DOHH2 (cell line): ENCODE results near the gene FGB.

Experiments
- H3F3A ChIP-seq: fragments of 200-600 bp; sonication (generic), shearing (Covaris generic); 2 replicates; pipeline ENCODE4 v1.6.0; 2016; ENCODE audit warnings: antibody characterized with exemption, mild to moderate bottlenecking; ENCODE audit not compliant: control insufficient read depth, insufficient read depth
- H3K27ac ChIP-seq: fragments of 200-600 bp; sonication (generic); 2 replicates; pipeline ENCODE4 v1.5.1; 2014; ENCODE audit warnings: low read depth, mild to moderate bottlenecking, low read length, moderate library complexity
- H3K27me3 ChIP-seq: fragments of 200-600 bp; sonication (generic); 2 replicates; pipeline ENCODE4 v1.6.1; 2014; ENCODE audit warnings: mild to moderate bottlenecking, low read length, mixed read lengths; ENCODE audit not compliant: control insufficient read depth
- H3K36me3 ChIP-seq: fragments of 200-600 bp; sonication (generic); 2 replicates; pipeline ENCODE4 v1.6.1; 2014; ENCODE audit warnings: mild to moderate bottlenecking, low read length, moderate library complexity, mixed read lengths; ENCODE audit not compliant: control insufficient read depth
- H3K4me1 ChIP-seq: fragments of 200-600 bp; sonication (generic); 2 replicates; pipeline ENCODE4 v1.6.1; 2014; ENCODE audit warnings: mild to moderate bottlenecking, low read length, mixed read lengths; ENCODE audit not compliant: control insufficient read depth
- H3K4me2 ChIP-seq: fragments of 200-600 bp; sonication (generic); 2 replicates; pipeline ENCODE4 v1.6.0; 2014; ENCODE audit warnings: mild to moderate bottlenecking, low read length, moderate library complexity
- H3K4me3 ChIP-seq: fragments of 200-600 bp; sonication (generic); 2 replicates; pipeline ENCODE4 v1.5.1; 2014; ENCODE audit warnings: mild to moderate bottlenecking, low read length, mixed read lengths
- H3K79me2 ChIP-seq: fragments of 200-600 bp; sonication (generic); 2 replicates; pipeline ENCODE4 v1.6.1; 2014; ENCODE audit warnings: mild to moderate bottlenecking, low read length, mixed read lengths; ENCODE audit not compliant: control insufficient read depth
- H3K9me2 ChIP-seq: fragments of 200-600 bp; sonication (generic); replicated peaks from 2 replicates; pipeline ENCODE4 v1.6.1; 2014; ENCODE audit warnings: mild to moderate bottlenecking, low read length, mixed read lengths; ENCODE audit not compliant: control insufficient read depth
- H3K9me3 ChIP-seq: fragments of 200-600 bp; sonication (generic); 2 replicates; pipeline ENCODE4 v1.6.1; 2014; ENCODE audit warnings: antibody characterized with exemption, low read length, mixed read lengths; ENCODE audit not compliant: control insufficient read depth, insufficient read depth
- H4K20me1 ChIP-seq: fragments of 200-600 bp; sonication (generic); 2 replicates; pipeline ENCODE4 v1.6.0; 2014; ENCODE audit warnings: low read depth, mild to moderate bottlenecking, antibody characterized with exemption, low read length, moderate library complexity; ENCODE audit not compliant: control insufficient read depth, insufficient read depth
- CTCF ChIP-seq: fragments of 200-600 bp; sonication (generic); IDR thresholded peaks from one replicate; pipeline ENCODE4 v1.5.1; 2014; ENCODE audit warnings: antibody characterized with exemption, mild to moderate bottlenecking, low read depth, low read length; ENCODE audit not compliant: poor library complexity, severe bottlenecking
- EZH2phosphoT487 ChIP-seq: fragments of 200-600 bp; sonication (generic); IDR thresholded peaks from 2 replicates; pipeline ENCODE4 v1.6.1; 2017; ENCODE audit warnings: borderline replicate concordance, mild to moderate bottlenecking, antibody characterized with exemption, low read length, moderate library complexity, mixed read lengths

Gene FGB

DNA sequence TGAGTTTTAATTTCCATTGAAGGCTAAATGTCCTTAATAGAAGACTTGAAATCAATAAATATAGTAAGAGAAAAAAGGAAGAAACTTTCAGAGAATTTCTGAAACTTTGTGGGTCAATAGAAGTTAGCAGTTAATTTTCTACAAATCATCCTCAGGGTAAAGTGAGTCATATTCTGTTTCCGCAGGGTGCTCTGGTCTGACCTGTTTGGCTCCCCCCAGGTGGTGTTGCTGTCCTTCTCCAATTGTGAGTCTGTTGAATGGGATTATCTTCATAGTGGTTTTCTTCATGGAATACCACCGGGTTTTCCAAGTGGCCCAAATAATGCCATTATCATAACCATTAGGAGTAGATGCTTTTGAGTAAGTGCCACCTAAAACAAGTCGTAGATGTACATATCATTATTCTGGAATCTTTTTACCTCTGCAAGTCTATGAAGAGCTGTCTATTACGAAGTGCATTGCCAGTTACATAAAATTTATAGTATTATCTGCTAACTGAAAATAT is 41.9 kb downstream of the FGB start:
- H4K20me1 ChIP-seq: no peaks in the 10 kb centered on the region
- no peaks in the 10 kb centered on the region for H3K36me3 ChIP-seq
- no peak overlapping the region for H3K4me3 ChIP-seq
- no peaks in the 10 kb centered on the region for H3K27me3 ChIP-seq
- H3K4me2 ChIP-seq: no peak overlapping the region
- H3K27ac ChIP-seq: no peak overlapping the region
- no peaks in the 10 kb centered on the region for H3K79me2 ChIP-seq
- TF ChIP-seq CTCF: no peak
- no peak for TF ChIP-seq EZH2phosphoT487
- no peaks in the 10 kb centered on the region for H3K4me1 ChIP-seq
- no peaks in the 10 kb centered on the region for H3K9me3 ChIP-seq
- H3K9me2 ChIP-seq: no peaks in the 10 kb centered on the region
- no peaks in the 10 kb centered on the region for H3F3A ChIP-seq

- Histone ChIP-seq H3K4me3 (no peak overlapping the region), H3K27me3 (no peaks in the 10 kb centered on the region), H3K36me3 (no peaks in the 10 kb centered on the region), H3K4me1 (no peaks in the 10 kb centered on the region), H3K4me2 (no peak overlapping the region), H3K9me2 (no peaks in the 10 kb centered on the region), H4K20me1 (no peaks in the 10 kb centered on the region), H3K79me2 (no peaks in the 10 kb centered on the region), H3K9me3 (no peaks in the 10 kb centered on the region), H3K27ac (no peak overlapping the region), H3F3A (no peaks in the 10 kb centered on the region)
- TF ChIP-seq EZH2phosphoT487 (no peak), CTCF (no peak)
Measured at GRCh38 chr4:154606728-154607723, 44.2 kb downstream of the FGB start.

DNA sequence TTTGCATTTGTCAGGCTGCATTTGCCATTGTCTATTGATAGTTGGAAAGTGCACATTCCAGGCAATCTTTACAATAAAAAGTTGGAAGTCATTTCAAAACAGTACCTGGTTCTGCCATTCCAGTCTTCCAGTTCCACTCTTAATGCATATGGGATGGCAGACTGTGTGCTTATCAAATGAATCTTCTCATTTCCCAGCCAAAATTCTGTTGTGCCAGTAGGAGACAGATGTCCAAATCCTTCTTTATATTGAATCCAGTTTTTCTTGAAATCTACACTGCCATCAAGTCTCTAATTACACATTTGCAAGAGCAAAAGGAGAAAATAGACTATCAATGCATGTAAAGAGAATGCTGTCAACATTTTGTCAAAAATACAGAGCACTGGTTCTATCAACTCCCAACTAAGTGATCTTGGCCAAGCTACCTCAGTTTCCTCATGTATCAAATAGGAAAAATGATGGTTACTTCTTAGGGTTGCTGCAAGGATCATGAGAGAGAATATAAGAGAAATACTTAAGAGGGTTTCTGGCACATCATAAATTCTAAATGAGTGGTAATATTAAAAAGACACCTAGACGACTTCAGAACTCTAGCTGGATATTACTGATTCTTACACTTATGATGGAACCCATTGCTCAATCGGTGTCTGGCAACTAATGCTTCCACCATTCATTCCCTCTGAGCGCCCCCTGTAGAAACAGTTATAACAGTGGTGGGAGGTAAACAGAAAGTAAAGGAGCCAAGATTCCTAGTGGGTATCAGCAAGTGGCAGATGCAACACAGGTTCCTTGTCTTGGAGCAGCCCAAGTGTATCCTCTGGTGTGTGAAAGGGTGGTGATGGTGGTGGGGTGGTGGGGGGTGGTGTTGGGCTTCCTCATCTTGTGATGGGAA is 45.8 kb downstream of the FGB start:
- no peaks in the 10 kb centered on the region for H3K9me3 ChIP-seq
- no peaks in the 10 kb centered on the region for H3K9me2 ChIP-seq
- no peaks in the 10 kb centered on the region for H3K4me1 ChIP-seq
- TF ChIP-seq CTCF (no peak), EZH2phosphoT487 (no peak)
- H3F3A ChIP-seq: no peaks in the 10 kb centered on the region
- no peak overlapping the region for H3K27ac ChIP-seq
- no peaks in the 10 kb centered on the region for H3K36me3 ChIP-seq
- H3K79me2 ChIP-seq: no peaks in the 10 kb centered on the region
- no peaks in the 10 kb centered on the region for H4K20me1 ChIP-seq
- H3K27me3 ChIP-seq: 0 out of 2 replicates have a peak, but pooled peaks cover 3% of the 10 kb centered on the region
- H3K4me3 ChIP-seq: no peak overlapping the region
- no peak overlapping the region for H3K4me2 ChIP-seq
